Measurements from ENCODE around the gene ROBO2. TPM values are rescaled to one million over a fixed set of nuclear protein-coding genes. Genes with fewer than 3 reads are reported as not detected.

The ROBO2 gene
- polyA plus RNA-seq, 1 donor from 2014 or later = 55.5 TPM

DNA sequence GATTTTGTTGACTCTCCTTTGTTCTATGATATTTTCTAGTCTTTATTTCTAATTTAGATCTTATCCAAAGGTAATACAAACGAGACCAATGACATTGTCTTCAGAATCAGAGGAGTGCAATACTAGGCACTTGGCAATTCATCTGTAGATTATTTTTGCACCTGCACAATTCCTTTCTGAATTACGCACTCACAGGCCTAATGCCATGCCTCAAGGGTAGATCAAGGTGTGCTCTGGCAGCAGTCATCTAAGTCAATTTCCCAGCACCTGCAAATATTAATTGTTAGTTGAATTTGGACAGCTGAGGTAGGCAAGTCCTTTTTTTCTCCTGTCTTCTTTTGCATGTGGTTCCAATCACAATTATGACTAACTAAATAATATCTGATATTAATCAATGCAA lies 653.2 kb downstream of the ROBO2 start:
- Histone ChIP-seq H3K9me3 (ENCODE audit: low read length) (no peaks in the 10 kb centered on the region), H3K9me2 (ENCODE audit: insufficient read depth, low read length) (no peaks in the 10 kb centered on the region), H3K27me3 (ENCODE audit: insufficient read depth, low read depth, low read length) (no peaks in the 10 kb centered on the region), H4K20me1 (ENCODE audit: insufficient read depth) (no peaks in the 10 kb centered on the region), H3K79me2 (replicated peaks; ENCODE audit: insufficient read depth, low read length) (no peaks in the 10 kb centered on the region), H3K9ac (ENCODE audit: low read length) (no peak overlapping the region), H3K36me3 (ENCODE audit: insufficient read depth, low read length) (no peaks in the 10 kb centered on the region), H3K27ac (ENCODE audit: low read length) (no peak overlapping the region), H3K4me2 (ENCODE audit: low read length) (no peak overlapping the region), H2AFZ (ENCODE audit: low read depth, low read length) (no peak overlapping the region), H3F3A (ENCODE audit: insufficient read depth, low read length, poor library complexity, severe bottlenecking) (no peaks in the 10 kb centered on the region), H3K4me3 (ENCODE audit: low read length) (no peak overlapping the region)
- TF ChIP-seq SMC3 (conservative IDR thresholded peaks at IDR 0.05; ENCODE audit: poor library complexity) (no peak), POLR2AphosphoS5 (IDR thresholded peaks at IDR 0.05) (no peak), EP300 (conservative IDR thresholded peaks at IDR 0.05; ENCODE audit: poor library complexity, severe bottlenecking) (no peak), EZH2 (IDR thresholded peaks at IDR 0.05; ENCODE audit: borderline replicate concordance, insufficient read depth, low read length, poor library complexity, severe bottlenecking) (no peak), MXI1 (conservative IDR thresholded peaks at IDR 0.05; ENCODE audit: poor library complexity, severe bottlenecking) (no peak), TAF1 (IDR thresholded peaks at IDR 0.05; ENCODE audit: low read depth) (no peak), RAD21 (conservative IDR thresholded peaks at IDR 0.05) (no peak)
- TF ChIP-seq, protein P1, sequence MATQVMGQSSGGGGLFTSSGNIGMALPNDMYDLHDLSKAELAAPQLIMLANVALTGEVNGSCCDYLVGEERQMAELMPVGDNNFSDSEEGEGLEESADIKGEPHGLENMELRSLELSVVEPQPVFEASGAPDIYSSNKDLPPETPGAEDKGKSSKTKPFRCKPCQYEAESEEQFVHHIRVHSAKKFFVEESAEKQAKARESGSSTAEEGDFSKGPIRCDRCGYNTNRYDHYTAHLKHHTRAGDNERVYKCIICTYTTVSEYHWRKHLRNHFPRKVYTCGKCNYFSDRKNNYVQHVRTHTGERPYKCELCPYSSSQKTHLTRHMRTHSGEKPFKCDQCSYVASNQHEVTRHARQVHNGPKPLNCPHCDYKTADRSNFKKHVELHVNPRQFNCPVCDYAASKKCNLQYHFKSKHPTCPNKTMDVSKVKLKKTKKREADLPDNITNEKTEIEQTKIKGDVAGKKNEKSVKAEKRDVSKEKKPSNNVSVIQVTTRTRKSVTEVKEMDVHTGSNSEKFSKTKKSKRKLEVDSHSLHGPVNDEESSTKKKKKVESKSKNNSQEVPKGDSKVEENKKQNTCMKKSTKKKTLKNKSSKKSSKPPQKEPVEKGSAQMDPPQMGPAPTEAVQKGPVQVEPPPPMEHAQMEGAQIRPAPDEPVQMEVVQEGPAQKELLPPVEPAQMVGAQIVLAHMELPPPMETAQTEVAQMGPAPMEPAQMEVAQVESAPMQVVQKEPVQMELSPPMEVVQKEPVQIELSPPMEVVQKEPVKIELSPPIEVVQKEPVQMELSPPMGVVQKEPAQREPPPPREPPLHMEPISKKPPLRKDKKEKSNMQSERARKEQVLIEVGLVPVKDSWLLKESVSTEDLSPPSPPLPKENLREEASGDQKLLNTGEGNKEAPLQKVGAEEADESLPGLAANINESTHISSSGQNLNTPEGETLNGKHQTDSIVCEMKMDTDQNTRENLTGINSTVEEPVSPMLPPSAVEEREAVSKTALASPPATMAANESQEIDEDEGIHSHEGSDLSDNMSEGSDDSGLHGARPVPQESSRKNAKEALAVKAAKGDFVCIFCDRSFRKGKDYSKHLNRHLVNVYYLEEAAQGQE (IDR thresholded peaks at IDR 0.05; ENCODE audit: borderline replicate concordance) = no peak
- TF ChIP-seq, protein P2, sequence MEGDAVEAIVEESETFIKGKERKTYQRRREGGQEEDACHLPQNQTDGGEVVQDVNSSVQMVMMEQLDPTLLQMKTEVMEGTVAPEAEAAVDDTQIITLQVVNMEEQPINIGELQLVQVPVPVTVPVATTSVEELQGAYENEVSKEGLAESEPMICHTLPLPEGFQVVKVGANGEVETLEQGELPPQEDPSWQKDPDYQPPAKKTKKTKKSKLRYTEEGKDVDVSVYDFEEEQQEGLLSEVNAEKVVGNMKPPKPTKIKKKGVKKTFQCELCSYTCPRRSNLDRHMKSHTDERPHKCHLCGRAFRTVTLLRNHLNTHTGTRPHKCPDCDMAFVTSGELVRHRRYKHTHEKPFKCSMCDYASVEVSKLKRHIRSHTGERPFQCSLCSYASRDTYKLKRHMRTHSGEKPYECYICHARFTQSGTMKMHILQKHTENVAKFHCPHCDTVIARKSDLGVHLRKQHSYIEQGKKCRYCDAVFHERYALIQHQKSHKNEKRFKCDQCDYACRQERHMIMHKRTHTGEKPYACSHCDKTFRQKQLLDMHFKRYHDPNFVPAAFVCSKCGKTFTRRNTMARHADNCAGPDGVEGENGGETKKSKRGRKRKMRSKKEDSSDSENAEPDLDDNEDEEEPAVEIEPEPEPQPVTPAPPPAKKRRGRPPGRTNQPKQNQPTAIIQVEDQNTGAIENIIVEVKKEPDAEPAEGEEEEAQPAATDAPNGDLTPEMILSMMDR (IDR thresholded peaks at IDR 0.05; ENCODE audit: poor library complexity, severe bottlenecking) = no peak

DNA sequence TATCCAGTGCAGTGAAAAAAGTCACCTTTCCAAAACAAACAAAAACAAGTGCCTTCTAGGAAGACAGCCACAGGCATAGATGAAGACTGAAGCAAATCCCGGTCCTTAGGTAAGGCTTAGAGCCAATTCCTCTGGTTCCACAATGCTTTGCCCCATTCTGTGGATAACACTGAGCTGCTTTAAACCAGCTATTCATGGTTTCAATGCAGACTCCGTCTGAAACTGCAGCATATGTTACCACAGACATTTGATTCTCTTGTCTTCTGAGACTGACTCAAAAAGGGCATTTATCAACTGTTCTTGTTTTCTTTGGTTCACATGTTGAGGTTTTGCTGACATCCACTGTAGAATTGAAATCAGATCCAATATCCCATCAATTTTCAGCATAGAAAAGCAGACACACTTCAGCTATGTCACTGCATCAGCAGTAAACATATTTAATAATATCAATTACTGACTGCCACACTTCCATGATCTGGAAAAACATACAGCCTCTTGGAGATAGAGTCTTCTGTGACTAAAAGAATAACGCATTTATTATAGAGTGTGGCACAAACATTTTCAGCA lies 659.3 kb downstream of the ROBO2 start:
- H2AFZ ChIP-seq (ENCODE audit: low read depth, low read length) = no peak overlapping the region
- H3K36me3 ChIP-seq (ENCODE audit: insufficient read depth, low read length) = no peaks in the 10 kb centered on the region
- no peak overlapping the region for H3K4me2 ChIP-seq (ENCODE audit: low read length)
- TF ChIP-seq, protein P2 (IDR thresholded peaks at IDR 0.05; ENCODE audit: poor library complexity, severe bottlenecking) = no peak
- TF ChIP-seq POLR2AphosphoS5 (IDR thresholded peaks at IDR 0.05) = peak; percentile 66
- TF ChIP-seq MXI1 (conservative IDR thresholded peaks at IDR 0.05; ENCODE audit: poor library complexity, severe bottlenecking) = no peak
- peak; percentile 84 for TF ChIP-seq EP300 (conservative IDR thresholded peaks at IDR 0.05; ENCODE audit: poor library complexity, severe bottlenecking)
- TF ChIP-seq TAF1 (IDR thresholded peaks at IDR 0.05; ENCODE audit: low read depth) = no peak
- TF ChIP-seq, protein P1 (IDR thresholded peaks at IDR 0.05; ENCODE audit: borderline replicate concordance) = peak; percentile 64
- TF ChIP-seq EZH2 (IDR thresholded peaks at IDR 0.05; ENCODE audit: borderline replicate concordance, insufficient read depth, low read length, poor library complexity, severe bottlenecking) = no peak
- peak; percentile 46 for TF ChIP-seq RAD21 (conservative IDR thresholded peaks at IDR 0.05)
- TF ChIP-seq SMC3 (conservative IDR thresholded peaks at IDR 0.05; ENCODE audit: poor library complexity) = peak; percentile 37
- H3K27me3 ChIP-seq (ENCODE audit: insufficient read depth, low read depth, low read length) = no peaks in the 10 kb centered on the region
- no peaks in the 10 kb centered on the region for H4K20me1 ChIP-seq (ENCODE audit: insufficient read depth)
- no peaks in the 10 kb centered on the region for H3K79me2 ChIP-seq (replicated peaks; ENCODE audit: insufficient read depth, low read length)
- H3K4me3 ChIP-seq (ENCODE audit: low read length) = no peak overlapping the region
- no peaks in the 10 kb centered on the region for H3K9me2 ChIP-seq (ENCODE audit: insufficient read depth, low read length)
- no peaks in the 10 kb centered on the region for H3K9me3 ChIP-seq (ENCODE audit: low read length)
- peak overlapping the region; percentile 11 for H3K9ac ChIP-seq (ENCODE audit: low read length)
- no peaks in the 10 kb centered on the region for H3F3A ChIP-seq (ENCODE audit: insufficient read depth, low read length, poor library complexity, severe bottlenecking)
- peak overlapping the region; percentile 55 for H3K27ac ChIP-seq (ENCODE audit: low read length)
